Measurements from ENCODE around the gene MTCL3.

The MTCL3 gene

DNA sequence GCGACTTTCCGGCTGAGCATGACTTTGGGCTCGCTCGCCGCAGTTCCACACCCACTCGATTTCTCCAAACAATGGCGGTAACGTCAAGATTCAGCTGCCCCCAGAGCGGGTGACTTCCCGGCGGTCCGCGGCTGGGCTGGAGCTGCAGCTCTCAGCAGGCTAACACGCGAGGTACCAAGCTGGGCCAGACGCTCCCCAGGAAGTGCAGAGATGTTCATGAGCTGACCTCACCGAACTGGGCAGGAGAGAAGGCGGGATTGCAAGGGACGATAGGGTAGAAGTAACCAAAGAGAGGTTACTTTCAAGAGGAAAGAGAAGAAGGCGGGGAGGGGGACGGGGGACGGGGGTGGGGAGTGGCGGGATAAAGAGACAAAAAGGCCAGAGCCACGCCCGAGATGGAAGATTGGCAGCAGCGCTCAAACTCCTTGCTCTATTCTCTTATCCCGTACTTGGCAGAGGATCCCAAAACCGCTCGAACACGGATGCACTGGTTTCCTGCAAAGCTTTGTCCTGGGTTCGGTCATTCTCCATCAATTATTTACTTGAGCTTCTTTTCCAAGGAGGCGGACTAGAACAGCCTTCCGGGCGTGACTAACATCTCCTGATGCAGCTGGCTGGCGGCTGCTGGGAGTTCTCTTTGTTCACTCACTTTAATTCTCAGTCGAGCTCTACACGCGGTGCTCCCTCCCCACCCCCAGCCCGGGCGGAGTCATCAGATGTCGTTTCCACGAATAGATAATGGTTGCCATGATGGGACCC is at the start of gene MTCL3:
TSS of gene MTCL3 (minus strand) at position 626 of the 759 bp plus-strand sequence.
- DNase-seq (ENCODE audit: low spot score) = peak; percentile 15

DNA sequence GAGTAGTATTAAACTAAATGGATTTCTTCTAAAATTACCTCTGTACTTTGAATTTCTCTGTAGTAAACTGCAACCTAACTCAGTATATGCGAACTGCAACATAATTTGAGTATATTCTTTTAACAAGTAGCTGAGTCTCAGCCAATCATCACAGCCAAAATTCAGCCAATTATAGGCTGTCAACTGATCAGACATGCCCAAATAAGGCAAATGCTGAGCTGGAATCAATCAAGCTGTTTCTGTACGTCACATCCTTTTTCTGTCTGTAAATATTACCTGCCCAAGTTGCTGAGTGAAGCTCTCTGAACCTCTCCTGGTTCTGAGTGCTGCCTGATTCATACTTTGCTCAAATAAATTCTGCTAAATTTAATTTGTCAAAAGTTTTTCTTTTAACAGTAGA is 48.3 kb upstream of the MTCL3 start:
- DNase-seq (ENCODE audit: low spot score) = no peak

DNA sequence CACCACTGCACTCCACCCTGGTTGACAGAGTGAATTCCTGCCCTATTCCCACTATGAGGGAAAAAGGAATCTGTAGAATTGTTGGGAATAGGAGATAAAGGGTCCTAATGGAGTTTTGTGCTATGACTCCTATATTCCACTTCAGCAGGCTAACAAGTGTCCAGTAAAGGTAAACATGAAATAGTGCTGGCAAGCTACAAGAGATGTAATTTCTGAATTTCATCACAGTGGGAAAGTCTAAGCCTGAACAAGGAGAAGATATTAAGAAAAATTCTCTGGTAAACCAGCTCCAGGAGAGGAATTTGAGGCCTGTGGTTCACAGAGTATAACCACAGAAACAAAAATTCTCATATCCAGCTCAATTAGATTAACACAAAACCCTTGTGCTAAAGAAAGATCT is 47.5 kb upstream of the MTCL3 start:
- DNase-seq (ENCODE audit: low spot score) = no peak

DNA sequence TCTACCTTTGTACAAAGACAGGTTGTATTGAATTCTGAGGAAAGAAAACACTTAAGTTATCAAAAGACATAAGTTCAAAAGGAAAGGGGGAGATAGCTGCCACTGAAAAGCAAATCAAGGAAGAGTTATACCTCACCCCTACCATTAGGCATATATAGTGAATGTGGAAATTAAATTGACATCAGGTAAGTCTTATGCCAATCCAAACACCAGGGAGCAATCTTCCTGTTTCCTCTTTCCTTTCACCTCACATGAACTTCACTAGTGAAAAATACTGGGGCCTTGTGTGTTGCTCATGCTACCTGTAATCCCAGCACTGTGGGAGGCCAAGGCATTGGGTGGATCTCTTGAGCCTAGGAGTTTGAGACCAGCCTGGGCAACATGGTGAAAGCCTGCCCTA is 47.0 kb upstream of the MTCL3 start:
- DNase-seq (ENCODE audit: low spot score) = no peak

DNA sequence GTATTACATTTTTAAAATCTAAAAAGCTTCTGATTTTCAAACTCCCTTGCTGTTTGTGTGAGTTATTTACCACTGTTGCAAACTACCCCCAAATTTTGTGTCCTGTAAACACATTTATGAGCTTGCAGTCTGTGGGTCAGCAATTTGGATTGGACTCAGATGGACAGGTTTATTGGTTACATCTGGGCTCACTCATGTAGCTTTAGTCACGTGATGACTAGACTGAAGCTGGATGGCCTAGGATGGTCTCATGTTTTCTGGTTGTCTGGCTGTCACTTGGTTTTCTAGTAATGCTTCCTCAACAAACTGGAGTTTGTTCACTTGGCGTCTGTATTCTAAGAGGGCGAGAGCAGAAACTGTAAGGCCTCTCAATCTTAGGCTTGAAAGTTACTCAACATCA is 45.6 kb upstream of the MTCL3 start:
- no peak for DNase-seq (ENCODE audit: low spot score)

DNA sequence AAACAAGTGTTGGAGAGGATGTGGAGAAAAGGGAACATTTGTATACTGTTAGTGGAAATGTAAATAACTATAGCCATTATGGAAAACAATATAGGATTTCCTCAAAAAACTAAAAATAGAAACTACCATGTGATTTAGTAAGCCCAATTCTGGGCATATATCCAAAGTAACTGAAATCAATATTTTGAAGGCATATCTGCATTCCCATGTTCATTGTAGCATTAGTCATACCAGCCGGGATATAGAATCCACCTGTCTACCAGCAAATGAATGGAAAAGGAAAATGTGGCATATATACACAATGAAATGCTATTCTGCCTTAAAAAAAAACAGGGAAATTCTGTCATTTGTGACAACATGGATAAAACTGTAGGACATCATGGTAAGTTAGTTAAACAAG is 42.5 kb upstream of the MTCL3 start:
- no peak for DNase-seq (ENCODE audit: low spot score)

DNA sequence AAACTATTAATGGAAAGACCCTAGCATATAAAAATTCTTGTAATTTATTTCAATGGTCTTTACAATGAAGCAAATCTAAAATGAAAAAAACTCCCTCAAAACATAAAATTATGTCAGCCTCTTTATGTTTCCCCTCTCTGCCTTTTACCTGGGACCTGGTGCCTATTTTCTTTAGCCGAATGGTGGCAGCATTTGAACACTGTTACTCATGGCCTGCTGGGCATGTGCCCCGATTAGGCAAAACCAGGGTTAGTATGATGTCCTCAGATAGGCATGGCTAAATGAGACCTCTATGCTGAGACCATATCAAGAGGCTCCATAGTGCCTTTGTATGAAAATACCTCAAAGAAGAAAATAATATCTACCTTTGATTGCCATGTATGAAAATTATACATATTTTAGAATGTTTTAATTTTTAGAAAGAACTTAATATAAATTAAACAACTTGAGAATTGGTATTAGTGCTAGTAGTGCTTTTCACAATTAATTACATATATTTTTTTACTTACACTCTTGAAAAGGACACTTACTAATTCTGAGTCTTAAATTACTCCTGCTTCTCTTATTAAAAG is 35.4 kb upstream of the MTCL3 start:
- peak; percentile 61 for DNase-seq (ENCODE audit: low spot score)

DNA sequence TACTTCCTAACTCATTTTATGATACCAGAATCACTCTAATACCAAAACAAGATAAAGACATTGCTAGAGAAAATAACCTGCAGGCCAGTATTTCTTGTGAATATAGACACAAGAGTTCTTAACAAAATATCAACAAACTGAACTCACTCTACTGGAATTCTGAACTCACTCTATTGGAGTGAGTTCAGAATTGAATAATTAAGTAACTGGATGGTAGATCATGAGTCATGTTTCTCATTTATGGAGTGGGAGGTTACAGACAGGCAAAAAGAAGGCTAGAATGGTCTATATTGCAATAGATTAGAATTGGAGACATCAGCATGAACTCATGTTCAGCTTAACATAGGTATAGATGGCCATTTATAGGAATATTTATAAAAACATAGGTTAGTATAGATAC is 31.3 kb upstream of the MTCL3 start:
- DNase-seq (ENCODE audit: low spot score) = no peak

DNA sequence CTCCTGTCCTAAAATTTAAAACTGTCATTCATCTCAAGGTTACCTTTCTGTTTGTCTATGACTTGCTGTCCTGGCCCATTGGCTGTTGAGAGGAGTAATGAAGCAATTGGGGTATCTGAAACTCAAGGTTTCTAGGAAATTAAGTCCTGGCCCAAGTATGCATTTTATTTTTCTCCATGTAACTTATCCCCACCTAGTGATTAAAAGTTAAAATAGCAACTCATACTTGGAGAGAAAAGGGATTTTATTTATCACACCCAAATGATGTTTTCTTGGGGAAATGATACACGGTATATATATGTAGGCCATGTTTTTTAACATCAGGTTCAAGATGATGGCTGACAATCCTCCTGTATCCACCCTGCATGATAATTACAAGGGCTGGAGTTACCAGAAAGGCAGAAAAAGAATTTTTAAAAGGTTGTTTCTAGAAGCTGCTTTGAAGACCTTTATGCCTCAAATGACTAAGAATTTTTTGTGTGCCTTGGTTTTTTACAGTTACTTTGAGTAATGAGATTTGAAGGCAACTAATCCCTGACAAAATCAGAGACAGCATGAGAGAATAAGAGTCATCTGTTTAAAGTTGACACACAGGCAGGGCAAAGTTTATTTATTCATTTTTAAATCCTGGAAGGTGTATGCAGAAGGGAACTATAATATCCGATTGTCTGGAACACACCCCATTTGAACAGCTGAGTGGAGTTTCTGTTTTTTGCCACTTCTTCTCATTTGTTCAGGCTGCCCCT is 28.9 kb upstream of the MTCL3 start:
- DNase-seq (ENCODE audit: low spot score) = peak; percentile 16

DNA sequence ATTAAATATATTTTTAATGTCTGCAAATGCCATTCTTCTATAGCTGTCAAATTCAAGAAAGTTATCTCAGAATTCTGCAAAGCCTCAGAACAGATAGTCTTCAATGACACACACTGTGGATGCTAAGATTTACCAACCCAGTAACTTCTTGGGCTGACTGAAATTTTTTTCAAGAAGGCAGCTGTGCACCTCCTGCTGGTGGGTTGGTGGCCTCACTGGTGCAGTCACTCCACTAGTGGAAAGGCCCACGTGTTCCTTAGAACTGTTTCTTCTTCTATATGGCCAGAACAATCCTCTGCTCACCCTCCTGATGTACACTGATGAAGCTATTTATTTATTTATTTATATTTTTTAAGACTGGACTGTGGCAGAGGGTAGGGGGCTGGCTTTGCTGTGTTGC is 28.1 kb upstream of the MTCL3 start:
- no peak for DNase-seq (ENCODE audit: low spot score)

DNA sequence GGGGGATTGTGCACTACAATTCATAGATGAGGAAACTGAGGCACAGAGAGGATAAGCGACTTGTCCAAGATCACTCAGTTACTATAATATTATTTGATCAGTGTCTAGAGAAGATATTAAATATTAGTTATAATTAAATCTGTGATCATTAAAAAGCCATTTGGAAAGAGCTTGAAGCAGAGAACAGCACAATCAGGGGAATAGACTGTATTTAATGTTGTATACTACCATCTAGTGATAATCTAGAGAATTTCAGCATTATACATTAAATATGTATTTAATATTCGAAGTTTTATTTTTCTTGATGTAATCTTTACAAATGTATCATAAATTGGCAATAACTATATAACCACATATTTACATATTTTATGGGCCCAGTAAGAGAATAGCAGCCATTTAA is 20.1 kb upstream of the MTCL3 start:
- peak; percentile 36 for DNase-seq (ENCODE audit: low spot score)

DNA sequence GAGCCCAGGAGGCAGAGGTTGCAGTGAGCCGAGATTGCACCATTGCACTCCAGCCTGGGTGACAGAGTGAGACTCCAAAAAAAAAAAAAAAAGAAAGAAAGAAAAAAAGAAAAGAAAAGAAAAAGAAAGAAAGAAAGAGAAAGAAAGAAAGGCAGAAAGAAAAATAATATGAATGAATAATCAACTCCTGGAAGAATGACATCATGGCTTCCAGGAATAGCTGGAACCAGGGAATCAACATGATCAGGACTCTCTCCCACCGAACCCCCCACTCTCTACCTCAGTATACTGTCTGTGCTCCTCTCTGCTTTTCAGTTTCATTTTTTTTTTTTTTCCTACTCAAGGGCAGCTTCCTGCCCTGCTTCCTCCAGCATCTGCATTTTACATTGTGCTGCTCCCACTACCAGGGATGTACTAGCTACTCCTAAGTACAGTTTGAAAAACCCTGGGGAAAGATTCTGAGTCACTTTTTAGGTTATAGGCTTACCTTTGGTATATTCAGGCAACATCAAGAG is 19.7 kb upstream of the MTCL3 start:
- no peak for DNase-seq (ENCODE audit: low spot score)

DNA sequence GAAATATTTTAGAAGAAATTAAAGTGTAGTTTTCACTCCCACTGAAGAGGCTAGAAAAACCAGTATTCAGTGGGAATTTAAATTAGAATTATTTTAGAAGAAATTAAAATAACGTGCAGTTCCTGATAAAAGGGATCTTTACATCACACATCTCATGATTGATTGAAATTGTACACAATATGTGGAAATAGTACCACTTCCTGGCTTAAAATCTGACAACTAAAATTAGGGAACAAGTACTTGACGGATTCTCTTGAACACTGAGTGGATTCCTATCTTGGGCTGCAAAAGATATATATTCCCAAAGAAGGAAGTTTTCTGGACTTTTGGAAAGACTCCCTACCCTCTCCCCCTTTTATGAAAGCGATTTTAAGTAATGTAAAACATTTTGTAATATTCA is 14.6 kb upstream of the MTCL3 start:
- no peak for DNase-seq (ENCODE audit: low spot score)

DNA sequence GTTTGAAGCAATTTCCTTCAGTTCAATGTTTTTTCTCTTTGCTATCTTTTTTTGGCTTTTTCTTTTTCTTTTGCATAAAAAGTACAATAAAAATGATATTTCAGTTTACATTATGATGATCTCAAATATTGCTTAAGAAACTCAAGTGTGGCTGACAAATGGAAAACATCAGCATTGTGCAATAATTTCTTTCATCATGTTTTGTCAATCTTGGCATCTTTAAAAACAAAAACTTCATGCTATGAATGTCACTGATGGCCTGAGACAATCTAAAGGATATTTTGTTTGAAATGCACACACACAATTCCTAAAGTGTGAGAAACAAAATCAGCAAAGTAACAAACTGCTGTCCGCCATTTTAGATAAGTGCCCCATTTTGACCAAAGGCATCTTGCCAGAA is 13.9 kb upstream of the MTCL3 start:
- DNase-seq (ENCODE audit: low spot score) = no peak

DNA sequence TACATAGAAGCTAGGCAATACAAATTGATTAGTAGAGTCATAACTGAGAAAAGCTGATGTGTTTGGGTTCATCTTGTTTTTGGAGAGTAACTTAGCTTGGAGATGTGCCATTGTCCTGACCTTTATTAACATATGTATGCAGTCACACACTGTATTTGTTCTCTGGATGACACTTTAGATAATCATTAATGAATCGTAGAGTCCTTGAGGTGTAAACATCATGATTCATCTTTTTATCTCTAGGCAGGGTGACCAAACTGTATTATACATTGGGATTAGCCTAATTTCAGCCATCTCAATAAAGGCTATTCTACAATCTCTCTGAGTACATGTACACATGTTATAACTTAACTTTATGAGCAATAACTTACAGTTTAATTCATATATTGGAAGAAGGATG is 3.6 kb upstream of the MTCL3 start:
- DNase-seq (ENCODE audit: low spot score) = no peak

DNA sequence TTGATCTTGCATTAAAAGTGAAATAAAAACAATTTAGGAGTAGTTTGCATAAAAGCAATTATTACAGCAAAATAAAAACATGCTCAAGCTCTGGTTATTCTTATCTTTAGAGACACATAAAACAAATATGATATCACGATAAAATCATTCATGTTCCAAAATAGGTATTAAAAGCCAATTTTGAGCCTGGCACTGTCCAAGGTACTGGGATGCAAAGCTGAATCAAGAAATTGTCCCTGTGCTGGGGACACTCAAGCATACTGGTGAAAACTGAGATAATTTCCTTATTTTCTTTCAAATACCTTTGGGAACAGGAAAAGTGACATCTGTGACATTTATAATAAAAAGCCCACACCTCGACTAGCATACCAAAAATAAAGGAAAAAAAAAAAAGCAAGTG is 931 bp upstream of the MTCL3 start:
- no peak for DNase-seq (ENCODE audit: low spot score)

DNA sequence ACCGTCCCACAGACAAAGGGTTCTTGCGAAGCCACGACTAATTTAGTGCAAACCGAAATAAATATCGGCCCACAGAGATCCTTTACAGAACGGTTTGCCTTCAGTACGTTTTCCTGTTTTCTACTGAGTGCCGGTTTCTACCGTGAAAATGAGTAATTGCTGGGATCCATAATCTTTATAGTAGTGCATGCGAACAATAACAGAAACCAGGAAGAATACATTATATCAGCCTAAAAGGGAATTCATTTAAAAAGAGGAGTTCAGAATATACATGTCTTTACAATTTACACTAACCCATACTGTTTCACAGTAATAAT is 292 bp upstream of the MTCL3 start:
- no peak for DNase-seq (ENCODE audit: low spot score)

DNA sequence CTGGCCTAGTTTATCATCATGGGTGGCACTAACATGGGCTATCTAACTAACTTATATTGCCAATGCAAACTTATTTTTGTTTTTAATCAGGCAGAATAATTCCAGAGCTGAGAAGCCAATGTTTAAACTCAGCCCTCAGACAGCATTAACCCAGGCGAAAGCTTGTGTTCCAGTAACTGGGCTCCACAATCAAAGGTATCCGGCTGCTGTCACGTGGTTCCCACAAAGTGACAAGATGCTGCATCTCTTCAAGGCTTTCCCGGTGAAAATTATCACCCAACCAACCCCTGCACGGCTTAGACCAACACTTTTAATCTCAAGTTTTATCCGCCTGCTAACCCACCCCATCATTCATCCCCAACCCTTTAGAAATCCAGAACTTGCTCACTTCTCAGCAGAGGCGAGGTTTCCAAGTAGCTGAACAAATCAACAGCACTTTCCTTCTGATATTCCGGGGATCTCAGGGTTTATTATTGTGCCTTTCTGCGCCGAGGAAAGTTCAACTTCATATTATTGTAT is 885 bp downstream of the MTCL3 start:
- no peak for DNase-seq (ENCODE audit: low spot score)

DNA sequence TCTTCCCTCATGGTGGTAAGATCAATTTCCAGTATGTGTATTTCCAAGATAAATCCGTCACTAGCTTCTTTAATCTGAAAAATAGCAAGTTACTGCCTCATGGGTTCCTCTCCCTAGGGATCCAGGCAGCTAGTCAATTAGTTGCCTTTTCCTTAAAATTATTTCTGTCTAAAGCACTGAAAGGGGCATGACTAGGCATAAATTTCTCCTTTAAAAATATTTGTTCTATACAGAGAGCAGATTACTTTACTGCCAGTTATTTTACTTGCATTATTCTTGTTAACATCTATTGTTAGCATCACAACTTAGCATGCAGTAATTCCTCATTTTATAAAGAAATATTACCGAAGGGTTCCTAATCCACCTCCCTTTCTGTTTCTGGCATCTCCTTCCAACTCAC is 1.4 kb downstream of the MTCL3 start:
- DNase-seq (ENCODE audit: low spot score) = no peak

DNA sequence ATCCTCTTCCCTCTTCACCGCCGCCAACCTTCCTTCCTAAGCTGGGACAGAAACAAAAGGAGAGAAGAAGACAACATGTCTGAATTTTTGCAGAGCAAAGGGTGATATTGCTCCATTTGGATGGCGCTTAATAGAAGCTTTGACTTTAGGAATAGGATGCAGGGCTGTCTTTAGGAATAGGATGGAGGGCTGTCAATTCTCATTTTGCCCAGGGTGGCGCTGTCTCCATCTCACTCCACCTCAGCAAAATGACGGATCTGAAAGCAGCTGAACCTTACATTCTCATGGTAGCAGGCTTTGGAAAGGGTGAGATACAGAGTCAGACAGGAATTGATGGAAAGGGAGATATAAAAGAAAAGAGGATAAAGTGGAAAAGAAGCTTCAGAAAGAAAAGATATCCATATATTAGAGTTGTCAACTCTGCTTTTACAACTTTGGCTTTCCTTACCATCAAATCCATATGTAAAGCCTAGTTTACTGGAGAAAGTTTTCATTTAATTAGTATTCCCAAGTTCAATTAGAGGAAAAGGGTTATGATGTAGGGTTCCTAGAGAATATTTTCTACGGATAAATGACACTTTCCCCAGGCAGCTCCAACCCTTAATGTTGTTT is 2.4 kb downstream of the MTCL3 start:
- DNase-seq (ENCODE audit: low spot score) = peak; percentile 28

DNA sequence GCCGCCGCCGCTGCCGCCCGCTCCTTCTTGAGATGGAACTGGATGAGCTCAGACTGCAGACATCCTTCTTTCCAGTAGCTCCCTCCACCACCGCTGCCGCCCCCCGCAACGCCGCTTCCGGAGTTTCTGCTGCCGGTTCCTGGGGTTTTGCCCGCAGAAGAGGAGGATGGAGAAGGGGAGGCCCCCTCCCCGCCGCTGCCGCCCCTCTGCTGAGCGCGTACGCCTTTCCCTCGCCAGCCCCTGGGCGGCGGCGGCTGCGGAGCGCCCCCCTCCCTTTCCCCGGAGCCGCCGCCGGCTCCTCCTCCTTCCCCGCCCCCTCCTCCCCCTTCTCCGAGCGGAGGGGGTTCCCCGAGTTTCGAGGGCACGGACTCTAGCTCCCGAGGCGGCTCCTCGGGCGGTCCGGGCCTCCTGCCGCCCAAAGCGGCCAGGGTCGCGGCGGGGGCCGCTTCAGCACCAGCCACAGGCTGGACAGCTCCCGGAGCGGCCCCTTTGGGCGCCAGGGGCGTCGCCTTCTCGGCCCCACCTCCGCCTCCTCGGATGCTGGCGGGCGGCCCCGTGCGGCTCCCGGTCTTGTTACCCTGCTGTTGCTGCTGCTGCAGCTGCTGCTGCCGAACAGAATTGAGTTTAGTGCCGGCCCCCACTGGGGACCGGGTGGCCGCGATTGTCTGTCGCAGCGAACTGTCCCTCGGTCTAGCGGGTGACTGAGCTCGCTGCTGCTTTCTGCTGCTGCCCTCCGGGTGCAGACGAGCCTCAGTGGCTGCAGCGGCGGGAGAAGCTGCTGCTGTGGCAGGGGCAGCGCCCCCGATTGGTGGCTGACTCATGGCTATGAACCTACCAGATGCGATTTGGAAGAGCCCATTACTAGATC is 3.1 kb downstream of the MTCL3 start:
- no peak for DNase-seq (ENCODE audit: low spot score)
